Measurements from ENCODE around the gene DXO.
"Not testable (repeated sequence)": the region's sequence is repeated elsewhere in the genome, so short reads cannot be mapped to it uniquely, and the experiment has no call there.

- not testable (repeated sequence) for TF ChIP-seq POLR2A (IDR thresholded peaks at IDR 0.05)
- TF ChIP-seq, protein P1, sequence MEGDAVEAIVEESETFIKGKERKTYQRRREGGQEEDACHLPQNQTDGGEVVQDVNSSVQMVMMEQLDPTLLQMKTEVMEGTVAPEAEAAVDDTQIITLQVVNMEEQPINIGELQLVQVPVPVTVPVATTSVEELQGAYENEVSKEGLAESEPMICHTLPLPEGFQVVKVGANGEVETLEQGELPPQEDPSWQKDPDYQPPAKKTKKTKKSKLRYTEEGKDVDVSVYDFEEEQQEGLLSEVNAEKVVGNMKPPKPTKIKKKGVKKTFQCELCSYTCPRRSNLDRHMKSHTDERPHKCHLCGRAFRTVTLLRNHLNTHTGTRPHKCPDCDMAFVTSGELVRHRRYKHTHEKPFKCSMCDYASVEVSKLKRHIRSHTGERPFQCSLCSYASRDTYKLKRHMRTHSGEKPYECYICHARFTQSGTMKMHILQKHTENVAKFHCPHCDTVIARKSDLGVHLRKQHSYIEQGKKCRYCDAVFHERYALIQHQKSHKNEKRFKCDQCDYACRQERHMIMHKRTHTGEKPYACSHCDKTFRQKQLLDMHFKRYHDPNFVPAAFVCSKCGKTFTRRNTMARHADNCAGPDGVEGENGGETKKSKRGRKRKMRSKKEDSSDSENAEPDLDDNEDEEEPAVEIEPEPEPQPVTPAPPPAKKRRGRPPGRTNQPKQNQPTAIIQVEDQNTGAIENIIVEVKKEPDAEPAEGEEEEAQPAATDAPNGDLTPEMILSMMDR (IDR thresholded peaks at IDR 0.05), result not testable (repeated sequence)
Observed at GRCh38 chr6:32002546-32003268, 30.8 kb upstream of the DXO start.

All from thyroid gland (tissue), 4 donors.